NCI-H82 (cell line): ENCODE measurements around the gene LOXHD1.

ENCODE experiments used
- DNase-seq: peaks from one replicate; lab custom pipeline; 2025; lab: John Stamatoyannopoulos, UW

Gene LOXHD1

GRCh38 chr18:46577546-46577945, 79.5 kb downstream of the LOXHD1 start:
- no peak for DNase-seq

- DNase-seq = no peak
Observed at GRCh38 chr18:46575851-46576250, 81.2 kb downstream of the LOXHD1 start.

GRCh38 chr18:46574743-46575115, 82.3 kb downstream of the LOXHD1 start:
- no peak for DNase-seq

- DNase-seq = no peak
Observed at GRCh38 chr18:46574000-46574742, 82.8 kb downstream of the LOXHD1 start.

- no peak for DNase-seq
Observed at GRCh38 chr18:46573156-46573555, 83.9 kb downstream of the LOXHD1 start.

GRCh38 chr18:46571756-46572155, 85.3 kb downstream of the LOXHD1 start:
- no peak for DNase-seq

GRCh38 chr18:46570666-46571065, 86.4 kb downstream of the LOXHD1 start:
- DNase-seq = no peak

- no peak for DNase-seq
Observed at GRCh38 chr18:46570134-46570533, 86.9 kb downstream of the LOXHD1 start.

- DNase-seq = no peak
Observed at GRCh38 chr18:46569211-46569610, 87.8 kb downstream of the LOXHD1 start.

GRCh38 chr18:46567196-46567595, 89.8 kb downstream of the LOXHD1 start:
- DNase-seq = no peak

- no peak for DNase-seq
Observed at GRCh38 chr18:46566111-46566510, 90.9 kb downstream of the LOXHD1 start.

- peak; percentile 86 for DNase-seq
Observed at GRCh38 chr18:46565256-46565655, 91.8 kb downstream of the LOXHD1 start.

GRCh38 chr18:46563317-46563716, 93.7 kb downstream of the LOXHD1 start:
- peak; percentile 9 for DNase-seq

- no peak for DNase-seq
Observed at GRCh38 chr18:46562674-46563192, 94.3 kb downstream of the LOXHD1 start.

- DNase-seq = no peak
Observed at GRCh38 chr18:46560671-46561045, 96.4 kb downstream of the LOXHD1 start.

- no peak for DNase-seq
Observed at GRCh38 chr18:46559946-46560670, 96.9 kb downstream of the LOXHD1 start.

- no peak for DNase-seq
Observed at GRCh38 chr18:46559296-46559695, 97.7 kb downstream of the LOXHD1 start.

- no peak for DNase-seq
Observed at GRCh38 chr18:46556590-46557206, 100.3 kb downstream of the LOXHD1 start.

GRCh38 chr18:46555724-46556123, 101.3 kb downstream of the LOXHD1 start:
- DNase-seq = peak; percentile 64

- DNase-seq = no peak
Observed at GRCh38 chr18:46555213-46555612, 101.8 kb downstream of the LOXHD1 start.

- DNase-seq = no peak
Observed at GRCh38 chr18:46554406-46555080, 102.5 kb downstream of the LOXHD1 start.

- DNase-seq = no peak
Observed at GRCh38 chr18:46550609-46551008, 106.4 kb downstream of the LOXHD1 start.
